SKM-1 treated with dmso at 0.1 percent for 144 hours (cell line): ENCODE results near the gene PPP1R1C.
"Not testable (repeated sequence)": the region's sequence is repeated elsewhere in the genome, so short reads cannot be mapped to it uniquely, and the experiment has no call there.

ENCODE experiments used
- DNase-seq: peaks from one replicate; lab custom pipeline; 2025; ENCODE audit not compliant: unreplicated experiment; lab: John Stamatoyannopoulos, UW

PPP1R1C gene

DNA sequence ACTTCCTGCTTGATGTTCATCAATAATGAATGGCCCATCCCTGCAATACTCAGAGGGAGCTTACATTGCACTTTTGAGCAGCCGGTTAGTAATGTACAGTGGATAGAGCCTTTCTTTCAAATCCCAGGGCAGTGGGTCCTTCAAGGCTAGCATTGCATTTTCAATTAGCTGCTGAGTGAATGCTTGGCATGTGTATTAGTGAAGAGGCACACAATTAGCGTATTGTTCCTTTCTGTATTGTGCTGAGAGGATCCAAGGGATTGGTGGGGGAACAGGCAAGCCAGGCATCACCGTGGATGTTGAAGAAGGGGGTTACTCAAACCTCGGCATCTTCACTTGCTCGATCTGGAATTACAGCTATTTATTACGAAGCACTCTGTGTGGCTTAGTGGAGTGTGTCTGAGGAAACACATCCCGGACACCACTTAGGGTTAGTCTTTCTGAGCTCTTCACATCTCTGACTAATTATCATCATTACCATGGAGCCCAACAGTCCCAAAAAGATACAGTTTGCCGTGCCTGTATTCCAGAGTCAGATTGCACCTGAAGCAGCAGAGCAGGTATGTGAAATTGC, at the start of gene PPP1R1C:
Gene PPP1R1C (plus strand): TSS at position 222 of the 574 bp plus-strand sequence. CDS start 258 bp downstream, at position 480.
- no peak for DNase-seq

DNA sequence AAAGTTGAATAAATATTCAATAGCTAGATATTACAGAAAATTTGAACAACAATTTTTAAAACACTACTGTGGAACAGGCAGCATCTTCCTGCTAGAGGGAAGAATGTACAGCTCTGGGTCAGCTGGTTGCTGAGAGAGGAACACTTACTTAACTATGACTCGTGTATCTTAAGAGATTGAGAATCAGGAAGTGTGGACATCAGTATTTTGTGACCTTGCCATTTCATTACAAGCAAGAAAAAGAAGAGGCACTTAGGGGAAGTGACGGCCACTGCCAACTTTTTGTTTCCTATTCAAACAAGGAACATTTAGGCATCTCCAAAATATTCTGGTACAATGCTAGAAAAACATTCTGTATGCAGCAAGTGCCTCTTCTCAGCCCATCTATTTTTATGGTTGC, 48.2 kb upstream of the PPP1R1C start:
- DNase-seq: peak; percentile 91

GRCh38 chr2:181943411-181944124, 42.1 kb upstream of the PPP1R1C start:
- no peak for DNase-seq

DNA sequence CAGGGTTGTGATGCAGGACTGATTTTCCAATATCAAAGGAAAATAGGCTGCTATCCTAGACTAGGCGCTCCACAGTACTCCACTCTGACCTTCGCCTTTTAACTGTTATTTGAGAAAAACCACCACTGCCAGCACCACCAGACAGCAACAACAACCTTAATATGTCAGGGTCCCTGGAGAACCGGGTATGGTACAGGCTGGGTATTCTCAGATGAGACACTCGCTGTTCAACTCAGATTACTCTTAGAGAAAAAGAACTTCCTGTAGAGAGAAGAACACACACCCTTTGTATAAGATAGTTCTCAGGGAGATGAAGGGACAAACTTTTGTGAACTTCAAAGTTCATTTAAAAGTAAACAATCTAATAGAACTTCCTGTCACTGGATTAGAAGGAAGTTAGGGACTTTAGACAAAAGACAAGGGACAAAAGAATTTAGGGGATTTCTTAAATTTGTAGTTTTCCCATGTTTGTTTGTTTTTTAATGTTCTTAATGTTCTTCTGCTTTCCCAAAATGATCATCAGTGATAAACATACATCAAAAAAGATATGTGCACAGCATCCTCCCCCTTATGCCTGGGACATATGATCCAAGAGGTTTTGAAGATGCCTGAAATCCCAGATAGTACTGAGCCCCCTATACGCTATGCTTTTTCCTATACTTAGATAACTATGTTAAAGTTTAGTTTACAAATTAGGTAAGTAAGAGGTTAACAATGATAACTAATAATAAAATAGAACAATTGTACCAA, 41.3 kb upstream of the PPP1R1C start:
- no peak for DNase-seq

DNA sequence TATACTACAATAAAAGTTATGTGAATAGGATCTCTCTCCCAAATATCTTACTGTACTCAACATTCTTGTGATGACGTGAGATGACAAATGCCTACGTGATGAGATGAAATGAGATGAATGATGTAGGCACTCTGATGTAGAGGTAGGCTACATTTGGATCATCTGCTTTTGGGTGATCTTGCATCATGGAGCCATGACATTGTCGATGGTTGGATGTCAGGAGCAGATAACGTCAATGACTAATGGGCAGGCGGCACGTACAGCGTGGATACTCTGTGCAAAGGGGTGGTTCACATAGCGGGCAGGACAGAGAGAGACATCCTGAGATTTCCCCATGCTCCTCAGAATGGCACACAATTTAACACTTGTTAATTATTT, 40.8 kb upstream of the PPP1R1C start:
- DNase-seq: no peak

DNA sequence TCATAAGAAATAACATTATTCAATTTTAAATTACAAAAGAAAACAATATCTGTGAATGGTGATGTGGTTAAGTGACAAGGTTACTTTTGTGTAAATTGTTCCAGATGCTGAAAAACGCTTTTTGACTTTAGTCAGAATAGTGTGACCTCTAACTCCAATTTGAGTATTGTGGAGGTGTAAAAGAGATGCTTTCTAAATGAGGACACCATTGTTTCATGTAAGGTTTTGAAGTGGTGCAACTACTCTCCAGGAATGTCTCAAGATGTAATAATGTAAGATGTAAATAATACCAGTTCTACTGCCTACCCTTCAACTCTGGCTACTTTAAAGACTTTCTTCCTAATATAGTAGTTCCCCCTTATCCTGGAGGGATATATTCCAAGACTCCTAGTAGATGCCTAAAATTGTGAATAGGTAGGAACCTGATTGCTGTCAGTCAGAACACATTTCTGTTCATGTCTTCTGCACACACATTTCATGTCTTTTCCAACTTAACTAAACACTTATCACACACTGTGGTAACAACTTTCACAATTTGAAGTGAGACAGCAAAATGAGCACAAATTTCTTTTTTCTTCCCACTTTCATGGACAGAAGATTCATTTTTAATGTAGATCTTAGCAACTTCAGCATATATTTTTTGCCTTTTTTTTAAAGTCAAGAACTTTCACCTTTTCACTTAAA, 39.1 kb upstream of the PPP1R1C start:
- no peak for DNase-seq

DNA sequence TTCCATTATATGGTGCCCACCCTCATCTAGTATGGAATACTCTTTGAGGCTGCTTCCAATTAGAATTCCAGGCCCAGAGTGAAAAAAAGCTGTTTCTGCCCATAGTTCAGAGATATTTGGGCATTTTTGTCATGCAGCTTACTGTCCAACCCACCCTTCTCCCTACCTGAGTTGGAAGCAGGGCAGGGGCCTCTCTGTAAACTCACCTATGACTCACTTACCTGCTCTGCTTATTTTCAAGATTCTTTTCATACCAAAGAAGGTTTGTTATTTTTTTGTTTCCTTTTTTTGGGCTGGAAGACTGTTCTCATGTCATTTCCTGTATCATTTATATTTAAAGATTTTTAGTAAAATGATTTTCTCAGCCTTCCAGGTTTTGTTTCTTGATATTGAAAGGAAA, 38.4 kb upstream of the PPP1R1C start:
- DNase-seq: no peak

- DNase-seq: no peak
Observed at GRCh38 chr2:181948227-181948626, 37.4 kb upstream of the PPP1R1C start.

- DNase-seq: no peak
Observed at GRCh38 chr2:181949047-181949446, 36.6 kb upstream of the PPP1R1C start.

DNA sequence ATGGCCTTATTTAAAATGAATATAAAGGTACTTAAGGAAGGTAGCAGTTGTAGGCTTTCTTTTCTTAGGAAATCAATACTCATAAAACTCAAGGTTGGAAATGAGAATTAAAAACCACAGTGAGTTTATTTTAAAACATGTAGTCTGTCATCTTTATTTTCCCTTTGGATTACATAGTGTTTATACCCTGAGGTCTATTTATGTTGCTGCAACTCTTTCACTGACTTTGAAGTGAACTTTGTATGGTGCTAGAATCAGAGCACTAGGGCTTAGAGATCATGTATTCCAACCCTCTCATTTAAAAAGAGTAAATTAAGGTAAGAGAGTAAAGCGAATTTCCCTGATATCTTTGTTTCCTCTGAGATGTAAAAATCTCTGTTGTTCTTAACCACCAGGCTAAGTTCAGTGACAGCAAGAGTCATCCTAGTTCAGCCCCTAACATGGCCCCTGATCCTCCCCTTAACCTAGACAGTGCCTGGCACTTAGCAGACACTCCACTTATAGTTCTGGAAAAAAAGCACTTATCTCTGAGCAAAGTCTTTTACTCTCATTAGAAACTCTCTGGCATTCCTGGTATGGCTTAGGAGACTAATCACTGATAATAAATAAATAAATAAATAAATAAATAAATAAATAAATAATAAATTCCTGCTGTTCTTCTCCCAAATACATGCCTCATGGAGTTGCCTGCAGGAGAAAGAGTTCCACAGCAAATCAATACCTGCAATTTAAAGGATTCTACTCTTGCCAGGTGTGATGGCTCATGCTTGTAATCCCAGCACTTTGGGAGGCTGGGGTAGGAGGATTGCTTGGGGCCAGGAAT, 33.0 kb upstream of the PPP1R1C start:
- no peak for DNase-seq

GRCh38 chr2:181953881-181954537, 31.6 kb upstream of the PPP1R1C start:
- DNase-seq: no peak

DNA sequence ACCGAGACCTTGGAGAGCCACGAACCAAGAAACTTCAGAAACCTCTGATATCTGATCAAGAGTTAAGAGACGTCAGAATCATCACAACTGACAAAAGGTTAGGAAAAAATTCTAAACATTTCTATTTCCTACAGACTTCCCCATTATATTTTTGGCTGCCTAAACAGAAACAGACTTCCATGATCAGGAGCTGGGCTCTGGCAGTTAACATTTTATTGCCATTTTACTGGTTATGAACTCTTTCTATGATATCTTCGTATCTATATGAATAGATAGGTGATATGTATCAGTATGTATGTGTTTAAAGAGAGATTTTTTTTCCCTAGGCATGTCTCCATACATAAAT, 31.1 kb upstream of the PPP1R1C start:
- DNase-seq: no peak

DNA sequence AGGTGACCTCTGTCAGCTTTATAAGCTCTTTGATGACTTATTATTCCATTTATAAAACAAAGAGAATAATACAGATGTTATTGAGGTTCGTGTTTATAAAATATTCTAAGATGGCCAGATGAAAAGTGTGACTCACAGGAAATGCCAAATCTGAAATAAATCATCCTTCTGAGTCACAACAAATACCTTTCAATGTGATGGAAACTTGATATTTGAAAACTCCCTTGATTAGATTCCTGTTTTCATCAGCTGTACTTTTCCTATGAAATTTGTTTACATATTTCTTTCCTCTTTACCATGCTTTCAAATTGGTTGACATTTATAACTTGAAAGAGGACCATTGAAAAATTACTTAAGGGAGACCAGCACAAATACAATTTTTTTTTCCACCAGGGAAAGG, 30.6 kb upstream of the PPP1R1C start:
- DNase-seq: no peak

- DNase-seq: not testable (repeated sequence)
Observed at GRCh38 chr2:181955866-181956265, 29.8 kb upstream of the PPP1R1C start.

GRCh38 chr2:181957668-181958067, 28.0 kb upstream of the PPP1R1C start:
- no peak for DNase-seq

GRCh38 chr2:181958726-181959125, 26.9 kb upstream of the PPP1R1C start:
- DNase-seq: no peak

DNA sequence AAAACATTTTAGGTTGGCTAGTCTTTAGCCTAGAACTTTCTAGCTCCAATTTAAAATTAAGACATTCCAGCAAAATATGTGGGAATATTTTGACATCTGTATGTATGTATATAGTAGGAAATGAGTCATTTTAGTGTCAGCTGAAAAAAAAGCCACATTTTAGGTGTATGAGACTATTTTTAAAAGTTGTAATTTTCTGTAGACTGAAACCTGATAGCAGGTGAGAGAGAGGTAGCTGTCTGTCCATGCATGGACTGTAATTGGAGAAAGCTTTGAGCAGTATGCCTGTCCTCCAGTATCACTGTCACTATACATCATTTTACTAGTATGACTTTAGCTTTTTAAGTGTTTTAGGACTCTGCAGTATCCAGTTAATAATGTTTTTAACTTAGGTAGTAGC, 26.1 kb upstream of the PPP1R1C start:
- no peak for DNase-seq

DNA sequence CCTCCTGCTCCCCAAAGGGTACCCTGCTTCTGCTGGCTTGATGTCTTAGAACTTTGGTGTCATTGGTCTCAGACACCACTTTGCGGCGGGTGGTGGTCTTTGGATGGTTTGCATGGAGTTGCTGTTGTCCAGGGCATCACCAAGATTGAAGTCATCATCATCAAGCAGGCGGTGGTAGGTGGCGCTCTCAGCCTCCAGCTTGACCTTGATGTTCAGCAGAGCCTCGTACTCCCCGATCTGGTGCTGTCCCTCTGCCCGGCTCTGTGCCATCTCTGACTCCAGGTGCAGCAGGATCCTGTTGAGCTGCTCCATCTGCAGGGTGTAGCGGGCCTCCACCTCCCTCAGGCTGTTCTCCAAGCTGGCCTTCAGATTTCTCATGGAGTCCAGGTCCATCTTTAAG, 24.5 kb upstream of the PPP1R1C start:
- not testable (repeated sequence) for DNase-seq

GRCh38 chr2:181962142-181962541, 23.5 kb upstream of the PPP1R1C start:
- no peak for DNase-seq

GRCh38 chr2:181970160-181970794, 15.4 kb upstream of the PPP1R1C start:
- DNase-seq: no peak
